Stimulated activated naive CD4-positive, alpha-beta T cell treated with Interleukin-2 at 50 U/mL for 16 hours (primary cell): ENCODE results near the gene NFATC1.
"Not testable (repeated sequence)": the region's sequence is repeated elsewhere in the genome, so short reads cannot be mapped to it uniquely, and the experiment has no call there.

ENCODE experiments used
- DNase-seq: peaks from one replicate; lab custom pipeline; 2025; lab: John Stamatoyannopoulos, UW

The NFATC1 gene

DNA sequence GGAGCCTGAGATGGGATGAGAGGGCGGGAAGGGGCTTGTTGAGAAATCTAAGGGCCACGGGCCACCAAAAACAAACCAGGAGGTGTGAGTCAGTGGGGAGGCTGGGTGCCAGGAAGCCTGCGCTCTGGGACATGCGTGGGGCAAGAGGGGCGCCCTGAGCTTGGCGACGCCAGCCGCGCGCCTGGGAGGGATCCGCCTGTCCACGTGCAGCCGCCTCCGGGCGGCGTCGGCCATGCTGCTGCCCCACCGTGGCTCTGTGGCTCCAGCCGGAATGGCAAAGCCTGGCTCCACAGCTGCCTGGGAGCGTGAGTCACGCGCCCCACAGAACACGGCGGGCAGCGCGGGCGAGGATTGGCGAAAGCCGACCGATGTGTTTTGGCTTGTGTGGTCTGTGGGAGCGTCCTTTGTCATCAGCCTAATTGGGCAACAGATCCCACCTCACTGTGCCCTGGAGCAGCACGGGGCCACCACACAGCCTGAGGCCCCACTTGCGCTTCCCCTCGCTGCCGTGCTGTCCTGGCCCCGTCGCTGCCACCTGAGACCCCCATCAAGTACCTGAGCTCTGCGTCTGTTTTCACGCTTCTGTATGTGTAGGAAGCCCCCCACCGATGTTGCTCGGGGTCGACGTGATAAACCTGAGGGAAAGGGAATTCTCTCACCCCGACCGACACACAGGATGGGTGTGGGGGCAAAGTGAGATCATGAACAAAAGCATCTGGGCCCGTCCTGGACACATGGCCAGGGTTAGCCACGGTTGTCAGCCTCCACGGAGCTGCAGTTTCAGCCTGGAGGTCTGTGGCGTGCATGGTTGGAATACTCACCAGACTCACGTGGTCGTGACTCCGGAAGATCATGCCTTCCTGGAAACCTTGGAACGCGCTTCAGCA is 80.5 kb downstream of the NFATC1 start:
- DNase-seq = no peak

DNA sequence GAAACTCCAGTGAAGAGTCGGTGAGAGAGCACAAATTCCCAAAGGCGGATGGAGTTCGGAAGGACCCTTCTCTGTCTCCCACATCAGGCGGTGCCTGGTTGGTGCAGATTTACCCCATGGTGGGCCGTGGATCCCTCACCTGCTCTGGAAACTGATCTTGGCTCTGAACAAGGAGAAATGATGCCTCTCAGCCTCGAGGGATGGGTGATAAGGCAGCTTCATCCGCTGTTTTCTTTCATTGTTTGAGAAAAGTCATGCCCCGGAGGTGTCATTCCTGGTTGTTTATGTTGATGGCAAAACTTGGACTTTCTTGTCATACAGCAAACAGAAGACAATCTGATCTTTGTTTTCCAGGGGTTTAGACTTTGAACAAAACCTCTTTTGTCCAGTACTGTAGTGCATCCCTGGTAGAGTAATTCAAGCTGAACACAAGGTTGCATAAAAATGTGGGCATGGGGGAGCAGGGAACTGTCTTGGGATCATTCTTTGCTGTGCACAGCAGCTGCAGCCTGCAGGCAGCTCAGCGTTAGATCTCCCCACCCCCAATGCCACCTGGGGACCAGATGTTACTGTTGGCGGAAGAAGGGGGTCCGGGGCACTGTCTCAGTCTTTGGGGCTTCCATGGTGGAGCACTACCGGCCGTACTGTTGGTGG is 81.3 kb downstream of the NFATC1 start:
- DNase-seq = no peak

DNA sequence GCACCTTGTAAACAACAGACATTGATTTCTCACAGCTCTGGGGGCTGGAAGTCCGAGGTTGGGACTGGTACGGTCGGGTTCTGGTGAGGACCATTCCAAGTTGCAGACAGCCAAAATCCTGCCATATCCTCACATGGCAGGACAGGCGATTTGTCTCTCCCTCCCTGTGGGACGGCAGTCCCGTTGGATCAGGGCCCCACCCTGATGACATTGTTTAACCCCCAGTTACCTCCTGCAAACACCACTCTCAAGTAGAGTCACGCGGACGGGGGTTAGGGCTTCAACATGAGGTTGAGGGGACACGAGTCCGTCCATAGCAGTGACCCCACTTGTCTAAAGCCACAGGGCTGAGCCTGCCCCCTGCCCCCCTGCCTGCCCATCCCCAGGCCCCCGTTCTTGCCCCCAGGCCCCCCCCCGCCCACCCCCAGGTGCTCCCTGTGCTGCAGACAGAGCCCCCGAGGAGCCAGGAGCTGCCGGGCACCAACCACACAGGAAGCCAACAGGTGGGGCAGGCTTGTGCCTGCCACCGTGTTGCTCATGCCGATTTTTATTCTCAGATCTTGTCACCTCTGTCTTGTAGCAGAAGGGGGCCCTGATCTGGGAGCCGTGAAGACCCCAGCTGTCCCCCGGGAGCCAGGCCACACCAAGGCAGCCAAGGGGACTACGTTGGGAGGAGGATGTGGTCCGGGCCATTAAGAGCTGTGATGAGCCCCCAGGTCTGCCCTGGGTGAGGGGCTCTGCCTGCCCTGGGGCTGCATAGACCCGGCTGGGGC is 82.2 kb downstream of the NFATC1 start:
- DNase-seq = no peak

DNA sequence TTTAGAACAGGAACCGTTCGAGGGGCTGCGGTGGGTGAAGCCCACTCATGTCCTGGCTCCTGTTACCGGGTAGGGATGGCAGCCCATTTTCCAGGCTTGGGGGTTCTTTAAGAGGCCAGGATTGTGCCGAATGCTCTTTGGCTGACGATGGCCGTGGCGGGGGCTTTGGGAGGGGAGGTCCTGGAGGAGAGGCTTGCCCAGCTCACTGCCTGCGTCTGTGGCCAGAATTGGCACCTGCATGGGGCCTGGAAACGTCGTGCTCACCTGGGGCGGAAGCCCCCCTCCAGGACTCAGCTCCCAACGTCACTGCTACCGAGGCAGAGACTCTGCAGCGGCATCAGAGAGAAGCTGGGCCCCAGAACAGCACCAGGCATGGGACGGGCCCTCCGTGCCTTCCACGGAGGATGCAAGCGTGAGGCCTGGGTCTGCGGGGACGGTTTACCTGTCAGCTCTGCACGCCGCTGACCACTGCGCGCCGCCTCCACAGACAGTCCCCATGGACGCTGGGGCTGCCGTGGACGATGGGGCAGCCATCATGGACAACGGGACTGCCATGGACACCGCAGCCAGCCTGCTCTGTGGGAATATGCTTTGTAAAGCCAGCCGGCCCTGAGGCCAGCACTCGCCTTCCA is 82.9 kb downstream of the NFATC1 start:
- DNase-seq = no peak

DNA sequence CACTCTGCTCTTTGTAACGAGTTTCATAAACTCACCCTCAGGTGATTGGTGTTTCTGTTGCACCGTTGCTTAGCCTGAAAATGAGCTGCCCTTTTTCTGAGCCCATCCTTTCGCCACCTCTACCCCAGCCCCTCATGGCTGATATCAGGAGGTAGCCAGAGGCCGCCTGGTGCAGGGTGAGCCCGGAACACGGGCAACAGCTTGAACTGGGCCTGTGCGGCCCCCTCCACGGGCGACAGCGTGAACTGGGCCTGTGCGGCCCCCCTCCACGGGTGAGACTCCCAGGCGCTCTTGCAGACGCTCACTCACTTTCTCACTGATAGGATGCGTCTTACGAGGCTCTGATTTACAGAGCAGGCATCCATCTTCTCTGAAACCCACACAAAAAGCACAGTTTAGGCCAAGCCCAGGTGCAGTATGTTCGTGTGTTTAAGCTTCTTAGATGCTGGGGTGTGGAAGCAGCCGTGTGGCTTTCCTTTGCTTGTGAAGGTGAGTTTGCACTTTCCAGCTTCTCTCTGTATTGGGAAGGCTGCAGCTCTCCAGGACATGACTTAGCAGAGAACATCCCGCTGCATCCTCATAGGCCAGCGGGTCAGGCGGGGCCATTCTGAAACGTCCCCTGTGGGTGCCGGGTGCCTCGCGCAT is 83.5 kb downstream of the NFATC1 start:
- no peak for DNase-seq

DNA sequence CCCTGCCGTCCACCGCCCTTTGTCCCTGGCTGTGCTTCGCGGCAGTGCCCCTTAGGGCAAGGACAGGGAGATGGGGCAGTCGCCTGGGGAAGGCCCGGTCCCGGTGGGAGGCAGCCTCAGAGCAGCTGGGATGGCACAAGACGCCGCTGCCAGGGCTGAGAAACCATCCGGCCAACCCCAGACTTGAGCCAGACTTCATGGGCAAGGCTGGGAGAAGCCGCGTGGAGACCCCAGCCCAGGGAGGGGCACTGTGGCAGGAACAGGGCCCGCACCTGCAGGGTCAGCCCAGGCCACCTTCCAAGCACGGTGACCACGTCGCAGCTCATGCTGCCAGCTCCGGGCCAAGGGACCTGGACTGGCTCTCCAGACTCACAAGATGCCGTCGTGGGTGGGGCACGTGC is 84.0 kb downstream of the NFATC1 start:
- no peak for DNase-seq

DNA sequence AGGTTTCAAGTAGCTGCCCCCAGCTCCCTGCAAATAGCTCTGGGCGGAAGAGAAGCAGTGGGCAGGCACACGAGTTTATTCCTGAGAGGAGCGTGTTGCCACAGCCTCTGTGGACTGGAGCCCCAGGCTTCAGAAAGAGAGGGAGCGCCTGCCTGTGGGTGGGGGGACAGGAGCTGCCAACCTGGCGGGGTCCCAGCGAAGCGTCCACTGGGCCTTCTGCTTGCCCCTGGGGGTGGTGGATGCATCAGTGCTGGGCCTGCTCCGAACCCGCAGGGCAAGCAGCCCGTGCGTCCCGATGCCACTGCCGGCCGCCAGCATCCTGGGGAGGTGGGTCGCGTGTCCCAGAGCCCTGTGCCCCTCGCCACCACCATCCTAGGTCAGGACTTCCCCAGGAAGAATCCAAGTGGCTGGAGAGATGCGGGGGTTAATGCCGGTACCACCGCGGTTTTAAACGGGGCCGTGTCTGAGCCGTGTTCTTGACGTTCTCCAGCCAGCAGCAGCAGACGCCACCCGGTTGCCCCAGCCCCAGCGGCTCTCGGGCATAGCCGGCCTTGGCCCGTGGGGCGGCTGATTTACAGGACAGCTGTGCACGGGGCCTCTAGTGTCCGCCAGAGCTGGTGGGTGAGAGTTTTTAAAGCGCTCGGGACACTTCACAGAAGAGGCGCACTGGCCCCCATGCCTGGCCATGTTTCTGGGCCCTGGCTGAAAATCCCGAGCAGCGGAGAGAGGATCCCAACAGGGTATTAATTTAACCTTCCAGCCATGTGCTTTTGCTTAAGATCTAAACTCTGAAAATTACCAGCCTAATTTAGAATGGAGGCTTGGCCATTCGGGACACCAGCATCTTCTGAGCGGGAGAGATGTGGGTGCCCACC is 84.7 kb downstream of the NFATC1 start:
- no peak for DNase-seq

DNA sequence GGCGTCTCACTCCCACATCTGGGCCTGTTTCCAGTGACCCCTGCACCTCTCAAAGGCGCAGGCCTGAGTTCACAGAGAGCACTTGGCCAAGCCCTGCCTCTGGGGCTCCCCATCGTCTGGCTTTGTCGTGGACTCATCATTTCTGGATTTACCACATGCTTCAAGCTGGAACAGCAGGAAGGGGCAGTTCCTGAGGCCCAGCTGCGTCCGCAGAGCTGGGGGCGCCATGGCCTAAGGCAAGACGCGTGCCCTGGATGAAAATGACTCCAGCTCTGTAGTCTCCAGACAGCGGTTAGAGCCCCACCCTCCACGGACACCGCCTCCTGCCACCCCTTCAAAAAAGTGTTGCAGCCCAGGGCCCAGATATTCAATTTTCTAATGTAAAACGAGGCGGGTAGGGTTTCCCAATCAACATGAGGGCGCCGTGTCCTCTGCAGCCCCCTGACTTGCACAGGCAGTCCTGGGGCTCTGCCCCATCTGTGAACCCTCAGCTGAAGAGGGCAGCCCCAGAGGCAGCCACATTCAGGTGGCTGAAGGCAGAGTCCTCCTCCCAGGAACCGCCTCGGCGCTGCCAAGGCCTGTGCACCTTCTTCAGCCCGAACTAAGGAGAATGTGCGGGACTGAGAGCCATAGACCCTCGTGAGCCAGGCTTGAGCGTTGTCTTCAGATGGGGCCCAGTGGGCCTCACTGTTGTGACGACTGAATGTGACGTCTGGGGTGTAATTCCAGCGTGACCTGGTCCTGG is 85.5 kb downstream of the NFATC1 start:
- no peak for DNase-seq

DNA sequence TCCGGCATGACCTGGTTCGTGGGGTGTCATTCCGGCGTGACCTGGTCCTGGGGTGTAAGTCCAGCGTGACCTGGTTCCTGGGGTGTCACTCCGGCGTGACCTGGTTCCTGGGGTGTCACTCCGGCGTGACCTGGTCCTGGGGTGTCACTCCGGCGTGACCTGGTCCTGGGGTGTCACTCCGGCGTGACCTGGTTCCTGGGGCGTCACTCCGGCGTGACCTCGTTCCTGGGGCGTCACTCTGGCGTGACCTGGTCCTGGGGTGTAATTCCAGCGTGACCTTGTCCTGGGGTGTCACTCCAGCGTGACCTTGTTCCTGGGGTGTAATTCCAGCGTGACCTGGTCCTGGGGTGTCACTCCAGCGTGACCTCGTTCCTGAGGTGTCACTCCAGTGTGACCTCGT is 87.7 kb downstream of the NFATC1 start:
- DNase-seq = not testable (repeated sequence)

DNA sequence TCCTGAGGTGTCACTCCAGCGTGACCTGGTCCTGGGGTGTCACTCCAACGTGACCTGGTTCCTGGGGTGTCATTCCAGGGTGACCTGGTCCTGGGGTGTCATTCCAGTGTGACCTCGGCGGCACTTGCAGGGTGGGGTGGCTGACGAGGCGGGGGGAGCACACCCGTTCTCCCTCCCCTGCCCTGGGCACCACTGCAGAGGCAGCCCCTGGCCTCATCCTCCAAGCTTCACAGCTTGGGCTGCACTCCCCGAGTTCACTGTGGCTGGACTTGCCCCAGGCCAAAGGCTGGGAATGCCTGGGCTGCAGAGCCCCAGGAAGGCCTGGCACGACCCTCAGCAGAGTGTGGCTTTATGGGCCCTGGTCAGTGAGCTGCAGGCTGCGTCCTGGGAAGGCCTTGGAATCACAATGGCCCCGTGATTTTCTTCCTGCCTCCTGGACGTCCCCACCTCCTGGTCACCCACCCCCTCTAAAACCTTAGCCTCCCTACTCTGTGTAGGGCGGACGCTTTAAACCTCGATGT is 88.3 kb downstream of the NFATC1 start:
- no peak for DNase-seq

DNA sequence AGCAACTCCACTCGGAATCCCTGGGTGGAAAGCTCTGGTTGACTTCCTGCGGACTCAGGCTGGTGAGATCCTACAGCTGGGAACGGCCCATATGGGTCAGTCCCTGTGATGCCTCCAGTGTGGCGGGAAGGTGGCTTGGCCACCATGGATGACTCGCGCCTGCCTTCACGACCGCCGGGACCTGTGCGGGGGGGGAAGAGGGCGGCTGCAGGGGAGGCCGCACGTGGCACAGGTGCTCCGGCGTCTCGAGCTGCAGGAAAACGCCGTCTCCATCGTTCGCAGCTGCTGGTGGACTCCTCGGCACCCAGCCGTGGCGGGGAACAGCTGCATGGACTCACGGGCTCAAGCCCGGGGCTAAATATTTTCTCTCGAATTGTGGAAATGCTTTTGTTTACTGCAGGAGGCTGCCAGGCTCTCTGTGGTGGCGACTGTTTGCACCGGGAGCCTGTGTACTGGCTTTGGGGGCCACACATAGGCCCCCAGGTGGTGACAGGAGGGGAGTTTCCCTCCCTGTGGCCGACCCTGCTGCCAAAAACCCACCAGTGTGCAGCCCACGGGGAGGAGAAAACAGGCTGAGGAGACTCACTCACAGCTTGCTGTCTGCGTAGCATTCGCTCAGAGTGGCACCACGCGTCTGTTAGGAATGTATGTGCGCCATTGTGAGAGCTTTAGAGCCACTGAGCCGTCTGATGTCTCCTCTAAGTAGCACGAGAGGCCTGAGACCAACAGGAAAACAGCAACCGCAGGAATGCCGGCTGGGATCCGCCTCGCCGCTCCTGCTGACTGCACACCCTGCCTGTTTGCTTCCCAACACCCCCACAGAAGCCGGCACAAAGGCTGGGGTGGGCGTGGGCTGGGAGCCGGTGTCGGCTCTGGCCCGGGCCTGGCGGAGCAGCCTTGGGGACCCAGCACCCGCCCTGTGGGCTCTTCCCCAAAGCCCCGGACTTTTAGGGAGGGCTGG is 89.2 kb downstream of the NFATC1 start:
- no peak for DNase-seq

DNA sequence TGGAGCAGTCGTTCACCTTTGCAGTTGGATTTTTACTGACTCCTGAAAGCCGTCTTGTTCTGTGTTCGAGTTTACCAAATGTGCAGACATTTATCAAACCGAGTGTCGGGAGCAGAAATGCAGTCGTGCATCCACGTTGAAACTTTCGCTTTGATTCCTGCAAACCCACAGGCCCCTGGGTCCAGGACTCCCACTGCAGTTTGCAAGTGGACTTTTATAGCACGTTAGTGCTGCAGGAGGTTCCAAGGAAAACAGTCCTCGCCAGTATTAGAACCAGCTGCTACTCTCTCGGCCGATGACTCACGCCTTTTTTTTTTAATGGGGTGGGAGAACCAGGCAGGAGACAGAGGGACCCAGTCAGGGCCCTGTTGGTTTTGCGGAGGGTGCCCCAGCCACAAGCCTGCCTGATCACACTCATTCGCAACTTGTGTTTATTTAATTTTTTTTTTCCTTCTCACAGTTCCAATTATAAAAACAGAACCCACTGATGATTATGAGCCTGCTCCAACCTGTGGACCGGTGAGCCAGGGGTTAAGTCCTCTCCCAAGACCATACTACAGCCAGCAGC is 90.1 kb downstream of the NFATC1 start:
- no peak for DNase-seq

DNA sequence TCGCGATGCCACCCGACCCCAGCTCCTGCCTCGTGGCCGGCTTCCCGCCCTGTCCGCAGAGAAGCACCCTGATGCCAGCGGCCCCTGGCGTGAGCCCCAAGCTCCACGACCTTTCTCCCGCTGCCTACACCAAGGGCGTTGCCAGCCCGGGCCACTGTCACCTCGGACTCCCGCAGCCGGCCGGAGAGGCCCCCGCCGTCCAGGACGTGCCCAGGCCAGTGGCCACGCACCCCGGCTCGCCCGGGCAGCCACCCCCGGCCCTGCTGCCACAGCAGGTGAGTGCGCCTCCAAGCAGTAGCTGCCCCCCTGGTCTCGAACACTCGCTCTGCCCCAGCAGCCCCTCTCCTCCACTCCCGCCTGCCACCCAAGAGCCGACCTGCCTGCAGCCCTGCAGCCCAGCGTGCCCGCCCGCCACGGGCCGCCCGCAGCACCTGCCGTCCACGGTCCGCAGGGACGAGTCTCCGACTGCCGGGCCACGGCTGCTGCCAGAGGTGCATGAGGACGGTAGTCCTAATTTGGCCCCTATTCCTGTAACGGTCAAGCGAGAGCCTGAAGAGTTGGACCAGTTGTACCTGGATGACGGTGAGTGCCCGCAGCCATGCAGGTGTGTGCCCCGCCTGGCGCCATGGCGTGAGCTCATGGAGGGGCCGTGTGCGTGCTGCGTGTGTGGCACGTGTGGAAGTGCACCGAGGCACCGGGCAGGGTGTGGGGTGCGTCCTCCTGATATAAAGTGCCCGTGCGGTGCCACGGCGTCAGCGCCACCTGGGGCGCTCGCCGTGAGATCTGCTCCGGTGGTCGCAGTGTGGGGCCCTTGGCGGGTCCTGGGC is 90.8 kb downstream of the NFATC1 start:
- DNase-seq = no peak

DNA sequence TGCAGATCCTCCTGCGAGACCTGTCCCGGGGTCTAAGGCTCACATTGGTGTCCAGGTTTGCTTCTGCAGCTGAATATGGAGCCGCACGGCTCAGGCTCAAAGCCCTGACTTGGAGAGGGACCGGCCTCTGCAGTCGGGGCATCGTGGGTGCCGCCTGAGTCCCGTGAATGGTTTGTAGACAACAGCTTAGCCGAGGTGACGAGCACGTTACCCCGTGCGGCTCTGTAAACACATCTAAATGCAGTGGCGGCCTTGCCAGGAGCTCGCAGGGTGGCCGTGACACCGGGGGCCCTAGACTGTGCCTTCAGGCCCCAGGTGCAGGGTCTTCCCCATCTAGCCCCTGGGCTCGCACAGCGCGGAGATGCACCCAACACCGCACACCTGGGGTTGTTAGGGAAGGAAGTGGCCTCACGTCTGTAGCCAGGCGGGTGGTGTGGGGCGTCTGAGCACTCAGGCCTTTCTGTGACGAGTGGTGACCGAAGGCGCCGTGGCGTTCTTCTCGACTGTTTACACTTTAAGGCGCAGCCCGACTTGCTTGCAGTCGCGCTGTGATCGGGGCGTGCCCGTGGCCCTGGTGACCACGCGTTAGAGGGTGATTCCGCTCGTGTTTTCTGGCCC is 91.6 kb downstream of the NFATC1 start:
- DNase-seq = no peak

DNA sequence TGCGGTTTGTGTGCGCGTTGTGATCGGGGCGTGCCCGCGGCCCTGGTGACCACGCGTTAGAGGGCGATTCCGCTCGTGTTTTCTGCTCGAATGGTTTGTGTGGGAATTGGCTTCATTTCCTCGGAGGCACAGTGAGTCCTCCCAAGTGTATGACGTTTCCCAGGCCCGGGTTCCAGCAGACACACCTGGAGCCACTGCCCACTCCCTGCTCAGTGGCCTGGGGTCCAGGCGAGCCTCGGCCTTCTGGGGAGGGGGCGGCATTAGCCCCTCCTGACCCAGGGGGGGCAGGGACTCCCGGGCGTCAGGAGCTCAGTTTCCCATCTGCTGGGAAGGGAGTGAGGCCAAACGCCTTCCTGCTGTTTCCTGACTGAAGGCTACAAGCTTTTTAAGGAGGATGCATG is 92.1 kb downstream of the NFATC1 start:
- no peak for DNase-seq

DNA sequence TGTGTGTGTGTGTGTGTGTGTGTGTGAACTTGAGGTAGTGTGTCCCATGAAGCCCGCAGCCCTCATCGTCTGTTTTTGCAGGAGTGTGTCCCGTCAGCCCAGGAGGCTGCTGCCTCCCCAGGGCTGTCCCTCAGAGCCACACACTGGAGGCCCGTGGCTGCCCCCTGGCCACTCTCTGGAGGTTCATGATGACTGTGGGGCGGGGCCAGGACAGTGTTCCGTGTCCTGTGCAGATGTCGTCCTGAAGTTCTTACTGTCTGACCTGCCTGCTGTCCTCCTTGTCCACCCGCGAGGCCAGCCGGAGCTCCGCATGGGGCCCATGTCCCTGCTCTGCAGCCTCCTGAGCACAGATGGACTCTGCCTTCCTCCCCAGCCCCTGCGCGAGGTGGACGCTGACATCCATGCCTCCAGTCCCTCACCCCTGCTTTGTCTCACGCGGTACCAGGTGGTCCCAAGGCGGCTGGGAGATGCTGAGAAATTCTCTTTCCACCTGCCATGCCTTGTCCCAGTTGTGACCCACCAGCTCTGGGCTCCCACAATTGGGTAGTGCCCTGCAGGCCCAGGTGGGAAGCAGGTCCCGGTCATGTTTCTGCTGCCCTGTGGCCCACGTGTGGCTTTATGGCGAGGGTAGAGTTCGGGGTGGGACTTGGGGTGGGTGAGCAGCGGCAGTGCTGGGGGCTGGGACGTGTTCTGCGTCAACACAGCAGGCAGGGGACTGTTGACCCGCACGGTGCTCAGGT is 92.8 kb downstream of the NFATC1 start:
- DNase-seq = no peak
